GM21390 (cell line): ENCODE results near the gene MGAT3.

Experiments
- ATAC-seq: cut with Tn5 transposase; IDR thresholded peaks from one replicate; pipeline ENCODE4 v1.9.1; 2021; ENCODE audit not compliant: unreplicated experiment

MGAT3 gene

GRCh38 chr22:39449708-39450107 lies 7.1 kb upstream of the MGAT3 start:
- ATAC-seq, result no peak

DNA sequence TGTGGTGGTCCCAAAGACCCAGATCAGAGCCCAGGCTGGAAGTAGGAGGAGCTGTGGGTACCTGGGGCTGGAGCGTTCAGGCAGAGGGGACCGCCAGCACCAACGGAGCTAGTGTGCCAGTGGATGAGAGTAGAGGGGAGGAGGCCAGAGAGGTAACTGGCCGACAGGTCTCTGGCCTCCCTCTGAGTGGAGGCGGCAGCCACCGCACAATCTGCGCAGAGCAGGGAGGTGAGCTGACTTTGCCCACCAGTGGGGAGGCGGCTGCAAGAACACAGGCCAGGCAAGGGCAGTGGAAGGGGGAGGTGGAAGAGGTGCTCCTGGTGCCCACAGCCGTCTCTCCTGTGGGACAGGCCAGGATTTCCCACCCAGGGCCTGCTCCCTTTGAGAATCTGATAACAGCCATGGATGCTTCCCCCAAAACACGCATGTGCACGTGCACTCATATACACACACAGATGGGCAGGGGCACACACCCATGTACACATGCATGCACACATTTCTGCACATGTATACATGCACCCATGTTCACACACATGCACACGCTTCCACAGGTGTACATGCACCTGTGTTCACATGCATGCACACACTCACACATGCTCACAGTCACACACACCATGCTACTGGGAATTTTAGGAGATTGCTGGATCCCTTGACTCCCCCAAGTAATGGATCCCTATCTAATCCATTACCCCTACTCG lies 6.4 kb upstream of the MGAT3 start:
- no peak for ATAC-seq

DNA sequence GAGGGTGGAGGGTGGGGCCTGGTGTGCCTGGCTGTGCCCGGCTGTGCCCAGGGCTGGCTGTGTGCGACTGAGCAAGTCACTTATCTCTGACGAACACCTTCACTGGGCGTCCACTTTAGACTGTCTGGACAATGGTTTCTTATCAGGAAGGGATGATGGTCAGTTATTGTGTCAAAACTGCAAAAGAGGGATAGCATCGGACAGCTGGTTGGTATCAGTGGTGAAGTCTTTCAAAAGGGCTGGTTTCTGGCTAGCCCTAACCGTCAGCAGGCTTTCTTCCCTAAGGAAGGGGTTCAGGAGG lies 4.1 kb upstream of the MGAT3 start:
- no peak for ATAC-seq

DNA sequence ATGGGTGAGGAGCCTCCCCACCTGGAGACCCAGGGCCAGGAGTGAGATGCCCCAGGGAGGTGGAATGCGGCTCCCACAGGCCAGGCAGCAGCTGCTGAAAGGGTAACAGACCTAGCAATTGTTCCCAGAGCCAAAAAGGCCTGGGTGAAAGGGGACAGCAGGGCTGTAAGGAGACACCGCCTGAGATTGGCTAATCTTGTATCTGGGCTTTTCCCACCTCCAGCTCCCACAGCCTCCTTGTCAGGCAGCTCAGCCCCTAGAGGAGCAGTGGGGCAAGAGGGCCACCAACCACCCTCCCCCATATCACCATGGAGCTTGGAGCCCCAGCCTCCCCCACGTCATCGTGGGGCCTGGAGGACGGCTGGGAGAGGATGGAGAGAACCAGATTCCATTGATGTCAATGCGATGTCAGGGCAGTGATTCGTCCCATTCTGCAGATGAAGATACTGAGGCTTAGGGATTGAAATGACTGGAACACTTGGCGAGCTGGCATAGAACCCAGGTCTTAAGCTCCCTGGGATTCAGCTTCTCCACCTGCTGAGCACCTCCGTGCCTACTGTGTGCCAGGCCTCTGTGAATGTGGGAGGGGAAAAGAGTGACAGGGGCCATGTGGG lies 2.9 kb upstream of the MGAT3 start:
- no peak for ATAC-seq

DNA sequence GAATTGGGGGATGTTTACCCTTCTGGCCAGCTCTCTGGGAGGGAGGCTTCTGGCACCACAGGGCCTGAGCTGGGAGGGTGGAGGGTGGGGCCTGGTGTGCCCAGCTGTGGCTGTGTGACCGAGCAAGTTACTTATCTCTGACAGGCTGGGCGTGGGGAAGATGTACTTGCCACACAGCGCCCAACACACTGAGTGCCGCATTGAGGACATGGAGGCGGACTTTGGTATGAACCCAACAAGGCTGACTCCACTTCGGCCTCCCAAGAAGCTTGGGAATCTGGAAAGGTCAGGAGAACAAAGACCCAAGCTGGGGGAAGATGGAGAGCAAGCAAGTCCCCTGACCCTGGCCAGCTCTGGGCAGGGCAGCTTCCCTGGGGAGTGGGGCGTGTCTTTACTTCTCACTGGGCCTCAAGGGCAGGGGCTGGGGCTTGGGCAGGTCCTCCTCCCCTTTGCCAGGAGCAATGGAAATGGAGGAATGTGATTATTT lies 2.4 kb upstream of the MGAT3 start:
- no peak for ATAC-seq

DNA sequence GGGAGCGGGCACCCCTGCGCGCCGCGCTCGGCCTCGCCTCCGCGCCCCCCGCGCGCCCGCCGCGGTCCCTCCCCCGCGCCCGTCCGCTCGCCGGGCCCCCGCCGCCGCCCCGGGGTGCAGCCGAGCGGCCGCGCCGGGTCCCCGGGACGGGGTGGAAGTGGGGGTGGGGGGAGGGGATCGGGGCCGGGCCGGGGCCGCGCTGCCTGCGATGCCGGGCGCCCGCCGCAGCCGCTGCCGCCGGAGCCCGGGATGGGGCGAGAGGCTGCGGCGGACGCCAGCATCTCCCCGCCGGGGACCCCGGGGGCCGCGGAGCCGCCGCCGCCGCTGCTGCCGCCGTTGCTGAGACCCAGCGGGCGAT lies 365 bp downstream of the MGAT3 start:
- no peak for ATAC-seq

- ATAC-seq, result no peak
Observed at GRCh38 chr22:39457556-39458443, 988 bp downstream of the MGAT3 start.

DNA sequence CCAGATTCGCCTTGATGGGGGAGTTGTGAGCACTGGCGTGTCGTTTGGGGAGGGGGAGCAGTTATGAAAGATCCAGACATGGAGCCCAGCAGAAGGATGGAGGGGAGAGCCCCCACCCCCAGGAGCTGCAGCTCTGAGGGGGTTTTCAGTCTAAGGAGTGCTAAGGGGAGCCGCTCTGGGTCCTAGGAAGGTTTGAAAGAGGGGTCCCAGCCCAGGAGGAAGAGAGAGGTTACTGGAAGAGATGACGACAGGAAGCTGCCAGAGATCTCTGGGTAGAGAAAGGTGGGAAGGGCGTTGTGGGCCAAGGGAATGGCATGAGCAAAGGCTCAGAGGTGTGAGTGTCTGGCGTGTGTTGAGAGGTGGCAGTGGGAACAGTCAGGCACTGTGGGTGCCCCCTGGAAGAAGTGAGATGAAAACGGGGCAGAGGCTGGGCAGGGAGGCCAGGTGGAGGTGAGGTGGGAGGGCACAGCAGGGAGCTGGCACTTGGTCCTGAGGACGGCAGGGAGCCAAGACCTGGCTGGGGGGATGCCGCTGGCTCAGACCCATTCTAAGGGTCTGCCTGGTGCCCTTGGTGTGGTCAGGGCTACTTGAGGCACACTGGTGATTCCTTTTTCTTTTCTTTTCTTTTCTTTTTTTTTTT lies 1.8 kb downstream of the MGAT3 start:
- no peak for ATAC-seq

- no peak for ATAC-seq
Observed at GRCh38 chr22:39459681-39460080, 2.9 kb downstream of the MGAT3 start.

DNA sequence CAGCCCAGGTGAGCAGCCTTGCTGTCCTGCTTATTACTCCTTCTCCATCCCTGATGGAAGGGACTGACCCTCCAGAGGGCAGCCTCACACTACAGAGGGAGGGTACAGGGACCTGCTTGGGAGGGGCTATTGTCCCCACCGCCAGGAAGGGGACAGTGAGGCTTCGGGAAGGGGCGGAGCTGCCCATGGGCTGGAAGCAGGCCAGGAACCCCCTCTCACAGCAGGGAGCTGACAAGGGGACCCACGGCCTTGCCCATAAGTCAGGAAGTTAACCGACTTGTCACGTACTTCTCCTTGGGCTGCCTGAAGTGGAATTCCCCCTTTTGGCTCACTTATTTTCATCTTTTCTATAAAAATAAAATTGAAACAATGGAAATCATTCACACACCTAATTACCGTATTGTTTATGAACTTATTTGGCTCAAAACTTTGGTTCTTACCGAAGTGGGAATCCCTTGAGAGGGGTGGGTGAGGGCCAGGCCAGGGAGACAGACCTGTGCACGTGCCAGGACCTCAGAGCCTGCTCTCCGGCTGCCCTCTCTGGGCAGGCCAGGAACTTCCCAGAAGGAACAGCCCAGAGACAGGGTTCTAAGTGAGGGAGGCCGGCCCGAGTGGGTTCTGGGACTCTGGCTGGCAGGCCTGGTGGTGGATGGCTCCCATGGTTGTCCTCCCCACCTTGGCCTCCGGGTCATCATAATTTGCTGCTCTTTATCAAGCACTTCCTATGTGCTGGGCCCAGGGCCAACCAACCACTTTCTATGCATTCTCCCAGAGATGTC lies 5.8 kb downstream of the MGAT3 start:
- ATAC-seq, result no peak

- ATAC-seq, result no peak
Observed at GRCh38 chr22:39463277-39463676, 6.5 kb downstream of the MGAT3 start.

- no peak for ATAC-seq
Observed at GRCh38 chr22:39463931-39464390, 7.1 kb downstream of the MGAT3 start.

GRCh38 chr22:39466228-39467006 lies 9.6 kb downstream of the MGAT3 start:
- no peak for ATAC-seq

- no peak for ATAC-seq
Observed at GRCh38 chr22:39467390-39467895, 10.6 kb downstream of the MGAT3 start.

DNA sequence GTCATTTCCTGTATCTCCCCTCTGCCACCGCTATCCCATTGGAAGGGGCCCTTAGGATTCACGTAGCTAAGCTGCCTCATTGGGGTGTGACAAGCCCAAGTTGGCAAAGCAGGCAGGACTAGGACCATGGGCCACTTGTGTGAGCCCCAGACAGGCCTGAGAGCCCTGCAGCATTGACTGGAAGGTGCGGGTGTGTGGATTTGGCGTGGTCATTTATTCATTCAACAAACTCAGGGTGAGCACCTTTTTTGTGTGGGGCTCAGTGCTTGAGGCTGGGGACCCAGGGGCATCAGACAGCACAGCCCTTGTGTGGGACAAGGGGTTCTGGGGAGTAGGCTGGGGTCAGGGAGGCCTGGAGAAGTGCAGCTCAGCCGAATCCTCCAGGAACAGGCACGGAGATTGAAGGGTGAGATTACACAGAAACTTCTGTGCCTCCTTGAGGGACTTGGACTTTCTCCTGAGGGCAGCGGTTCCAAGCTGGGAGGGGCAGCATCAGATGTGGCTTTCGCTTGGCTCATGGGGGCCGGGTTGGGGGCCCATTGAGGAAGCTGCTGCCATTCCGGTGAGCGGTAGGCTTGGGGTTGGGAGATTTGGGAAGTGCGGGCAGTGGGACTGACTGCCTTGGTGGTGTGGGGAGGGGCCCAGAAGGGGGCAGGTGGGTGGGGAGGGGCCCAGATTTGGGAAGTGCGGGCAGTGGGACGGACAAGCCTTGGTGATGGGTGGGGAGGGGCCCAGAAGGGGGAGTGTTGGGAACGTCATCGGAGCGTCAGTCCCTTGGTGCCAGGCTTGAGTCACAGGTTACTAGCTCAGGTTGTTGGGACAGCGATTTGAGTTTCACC lies 11.9 kb downstream of the MGAT3 start:
- ATAC-seq, result no peak

- ATAC-seq, result no peak
Observed at GRCh38 chr22:39469326-39469680, 12.5 kb downstream of the MGAT3 start.

- ATAC-seq, result no peak
Observed at GRCh38 chr22:39469681-39470450, 13.1 kb downstream of the MGAT3 start.
